Islet of Langerhans (tissue), 1 donor: Measurements from ENCODE around the gene POLD1.
"Not testable (repeated sequence)": the region's sequence is repeated elsewhere in the genome, so short reads cannot be mapped to it uniquely, and the experiment has no call there.

ENCODE experiments used
- FAIRE-seq: peaks from one replicate; lab custom pipeline; 2011; peaks lifted over from hg19 to GRCh38; lab: Jason Lieb, UNC

Gene POLD1

DNA sequence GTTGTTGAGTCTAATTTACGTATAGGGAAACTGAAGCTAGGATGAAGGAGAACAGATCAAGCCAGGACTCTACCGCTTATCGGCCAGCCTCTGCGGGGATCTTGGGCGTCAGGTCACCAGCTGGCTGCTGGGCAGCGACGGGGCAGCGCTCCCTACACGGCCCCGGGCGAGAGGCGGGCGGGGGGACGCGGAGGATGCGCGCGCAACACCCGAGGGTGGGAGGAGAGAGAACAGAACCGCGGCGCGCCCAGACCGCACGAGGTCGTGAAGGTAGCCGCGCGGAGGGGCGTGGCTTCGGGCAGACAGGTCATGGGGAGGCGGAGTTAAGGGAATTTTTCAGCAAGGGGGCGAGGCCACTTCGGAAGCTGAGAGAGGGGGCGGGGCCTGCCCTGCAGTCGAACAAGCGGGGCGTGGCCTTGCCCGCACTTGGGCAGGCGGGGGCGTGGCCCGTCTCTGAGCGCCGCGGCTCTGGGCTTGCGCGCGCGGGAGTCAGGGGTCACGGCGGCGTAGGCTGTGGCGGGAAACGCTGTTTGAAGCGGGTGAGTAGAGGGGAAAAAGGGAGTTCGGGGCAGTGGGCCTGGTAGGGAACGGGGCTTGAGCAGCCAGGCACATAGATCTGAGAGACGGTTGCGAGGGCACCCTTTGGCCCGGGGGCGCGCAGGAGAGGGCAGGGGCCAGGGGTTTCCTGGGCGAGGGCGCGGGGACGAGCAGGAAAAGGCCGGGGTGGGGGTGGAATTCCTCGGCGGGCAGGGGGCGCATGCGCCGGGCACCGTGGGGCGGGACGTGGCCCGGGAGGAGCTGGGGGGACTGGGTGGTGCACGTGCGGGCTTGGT lies at the start of gene POLD1:
Gene POLD1 (plus strand): TSS at position 496 of the 833 bp plus-strand sequence. CDS start 14,505 bp downstream, outside the sequence.
- FAIRE-seq, result no peak

DNA sequence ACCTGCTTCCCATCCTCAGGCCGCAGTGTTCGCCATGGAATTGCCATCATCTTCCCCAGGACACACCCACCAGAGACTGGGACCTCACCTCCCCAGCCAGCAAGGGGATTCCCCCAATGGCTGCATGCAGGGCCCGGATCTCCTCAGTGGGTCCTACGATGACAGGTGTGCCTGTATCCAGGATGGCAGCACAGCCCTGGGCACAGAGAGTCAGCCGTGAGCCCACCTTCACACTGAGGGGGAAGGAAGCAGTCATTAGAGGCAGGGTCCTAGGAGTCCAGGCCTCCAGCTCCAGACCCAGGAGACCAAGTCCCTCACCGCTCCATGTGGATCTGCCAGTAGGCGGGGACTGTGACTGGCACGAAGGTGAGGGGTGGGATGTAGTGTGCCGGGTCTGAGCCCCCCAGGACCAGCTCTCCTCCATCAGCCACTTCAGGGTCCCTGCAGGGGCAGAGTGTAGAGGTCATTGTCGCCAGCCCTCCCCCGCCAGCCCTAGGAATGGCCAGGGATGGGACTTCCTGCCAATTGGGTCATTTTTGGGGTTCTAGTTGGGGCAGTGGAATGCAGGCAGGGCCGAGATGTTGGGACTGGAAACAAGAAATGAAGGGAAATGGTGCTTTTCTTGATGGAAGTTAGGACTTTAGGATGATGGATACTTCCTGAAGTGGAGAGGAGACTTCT lies 49.3 kb upstream of the POLD1 start:
- FAIRE-seq, result no peak

DNA sequence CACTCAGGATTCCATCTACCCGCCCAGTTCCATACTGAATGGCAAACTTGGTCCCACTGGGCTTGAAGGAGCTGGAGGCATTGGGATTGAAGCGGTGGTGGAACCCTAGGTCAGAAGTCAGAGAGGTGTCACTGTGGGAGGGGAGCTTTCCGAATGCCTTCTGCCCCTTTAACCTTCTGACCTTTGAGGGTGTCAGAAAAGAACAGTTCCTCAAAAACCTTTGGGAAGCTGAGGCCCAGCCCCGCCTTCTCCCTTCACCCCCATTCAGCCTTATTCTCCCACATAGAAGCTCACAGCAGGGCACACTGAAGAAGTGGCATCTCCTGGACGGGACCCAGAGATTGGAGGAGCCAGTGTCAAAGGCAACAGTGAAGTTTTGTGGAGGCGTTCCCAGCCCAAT lies 47.1 kb upstream of the POLD1 start:
- FAIRE-seq, result not testable (repeated sequence)

DNA sequence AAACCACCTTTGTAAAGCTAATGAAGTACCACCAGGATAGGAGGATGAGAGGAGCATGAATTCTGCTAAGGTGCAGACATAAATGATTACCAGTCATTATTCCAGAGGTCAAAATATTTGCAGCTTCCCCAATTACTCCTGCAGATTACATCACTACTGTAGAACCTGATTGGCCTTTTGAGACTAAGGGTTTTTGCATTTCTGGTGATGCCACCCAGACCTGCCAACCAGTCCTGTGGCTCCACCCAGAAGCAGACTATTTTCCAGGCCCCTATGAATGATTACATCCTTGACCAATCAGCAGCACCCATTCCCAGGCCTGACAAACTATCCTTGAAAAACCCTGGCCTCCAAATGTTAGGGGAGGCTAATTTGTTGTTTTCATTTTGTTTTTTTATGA lies 43.8 kb upstream of the POLD1 start:
- FAIRE-seq, result no peak

DNA sequence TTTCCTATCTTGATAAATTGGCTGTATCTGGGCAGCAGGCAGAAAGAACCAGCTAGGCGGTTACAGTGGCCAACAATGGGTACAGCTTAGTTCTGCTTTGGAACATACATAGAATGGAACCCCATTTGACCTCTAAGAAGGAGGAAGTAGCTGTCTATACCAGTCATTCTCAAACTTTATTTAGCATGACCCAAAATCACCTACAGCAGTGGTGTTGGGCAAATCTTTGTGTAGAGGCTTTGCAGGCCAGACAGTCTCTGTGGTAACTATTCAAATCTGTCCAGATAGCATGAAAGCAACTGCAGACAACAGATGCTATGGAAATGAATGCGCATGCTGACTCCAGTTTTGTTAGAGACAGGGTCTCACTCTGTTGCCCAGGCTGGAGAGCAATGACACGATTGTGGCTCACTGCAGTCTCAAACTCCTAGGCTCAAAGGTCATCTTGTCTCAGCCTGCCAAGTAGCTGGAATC lies 43.0 kb upstream of the POLD1 start:
- no peak for FAIRE-seq

DNA sequence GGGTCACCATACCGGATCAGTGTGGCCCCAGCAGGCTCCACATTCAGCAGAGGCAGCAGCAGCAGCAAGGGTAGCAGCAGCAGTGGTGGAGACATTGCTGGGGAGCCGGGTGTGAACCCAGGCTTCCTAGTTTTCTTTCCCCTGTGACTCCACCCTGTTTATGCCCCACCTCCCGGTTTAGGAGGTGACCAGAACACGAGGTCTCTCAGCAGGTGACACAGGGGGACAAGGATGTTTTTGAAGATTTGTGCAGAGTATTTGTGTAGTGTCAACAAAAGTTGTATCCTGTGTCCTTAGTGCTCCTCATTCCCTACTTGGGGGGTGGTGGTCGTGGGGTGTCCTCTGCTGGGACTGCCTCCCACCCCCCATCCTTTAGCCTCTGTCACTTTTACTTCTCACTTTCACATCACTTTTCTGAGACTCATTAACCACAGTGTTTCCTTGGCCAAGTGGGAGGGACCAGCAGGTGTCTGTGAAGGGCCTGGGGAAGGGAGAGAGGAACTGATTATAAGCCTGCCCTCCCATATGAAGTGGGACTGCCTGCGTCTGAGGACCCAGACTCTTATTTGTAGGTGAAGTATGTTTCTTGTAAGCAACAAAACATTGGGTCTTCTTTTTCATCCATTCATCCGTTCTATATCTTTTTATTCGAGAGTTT lies 39.4 kb upstream of the POLD1 start:
- FAIRE-seq, result no peak

DNA sequence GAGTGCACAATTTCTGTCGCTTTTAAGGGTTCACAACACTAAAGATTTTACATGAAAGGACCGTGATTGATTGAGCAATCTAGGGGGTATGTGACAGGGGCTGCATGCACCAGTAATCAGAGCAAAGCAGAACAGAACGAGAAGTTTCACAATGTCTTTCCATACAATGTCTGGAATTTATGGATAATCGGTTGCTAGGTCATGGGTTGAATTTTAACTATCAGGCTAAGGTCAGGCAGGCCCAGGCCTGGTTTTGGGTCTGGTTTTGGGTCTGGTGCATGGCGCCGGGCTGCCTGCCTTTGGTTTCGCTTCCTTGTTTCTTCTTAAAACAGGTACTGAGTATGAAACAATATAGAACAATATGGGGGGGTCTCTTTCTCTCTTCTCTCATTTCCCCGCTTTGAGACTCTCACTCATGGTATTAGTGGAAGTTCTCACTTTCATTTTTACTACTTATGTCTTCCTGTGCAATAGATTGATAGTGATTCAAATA lies 37.0 kb upstream of the POLD1 start:
- FAIRE-seq, result not testable (repeated sequence)

DNA sequence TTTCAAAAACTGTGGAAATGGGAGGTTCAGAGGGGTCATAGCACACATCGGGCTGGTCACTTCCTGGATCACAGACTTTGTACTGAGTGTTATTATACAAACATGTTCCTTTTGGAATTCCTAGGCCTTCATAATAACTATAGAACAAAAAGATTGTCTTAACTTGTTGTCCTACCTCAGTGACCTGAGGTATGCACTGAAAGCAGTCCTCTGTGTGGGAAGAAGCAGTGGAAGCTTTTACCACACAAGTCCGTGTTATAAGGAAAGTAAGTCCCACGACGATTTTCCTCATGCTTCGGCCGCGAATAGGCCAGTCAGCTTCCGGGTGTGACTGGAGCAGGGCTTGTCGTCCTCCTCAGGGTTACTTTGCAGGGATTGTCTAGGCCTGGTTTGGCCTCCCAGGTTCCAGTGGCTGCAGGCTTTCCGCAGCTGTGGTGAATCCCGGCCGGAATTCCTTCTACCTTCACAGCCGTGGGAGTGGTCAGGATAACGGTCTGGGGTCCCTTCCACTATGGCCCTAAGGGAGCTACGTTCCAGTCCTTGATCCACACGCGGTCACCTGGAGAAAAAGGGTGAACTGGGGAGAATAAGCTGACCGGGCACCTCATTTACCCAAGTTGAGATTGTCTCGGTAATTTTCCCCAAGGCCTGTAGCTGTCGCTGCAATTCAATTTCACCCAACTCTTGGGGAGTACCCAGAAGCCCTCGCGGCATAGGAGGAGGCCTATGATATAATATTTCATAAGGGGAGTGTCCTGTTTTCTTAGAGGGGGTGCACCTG lies 34.7 kb upstream of the POLD1 start:
- no peak for FAIRE-seq

DNA sequence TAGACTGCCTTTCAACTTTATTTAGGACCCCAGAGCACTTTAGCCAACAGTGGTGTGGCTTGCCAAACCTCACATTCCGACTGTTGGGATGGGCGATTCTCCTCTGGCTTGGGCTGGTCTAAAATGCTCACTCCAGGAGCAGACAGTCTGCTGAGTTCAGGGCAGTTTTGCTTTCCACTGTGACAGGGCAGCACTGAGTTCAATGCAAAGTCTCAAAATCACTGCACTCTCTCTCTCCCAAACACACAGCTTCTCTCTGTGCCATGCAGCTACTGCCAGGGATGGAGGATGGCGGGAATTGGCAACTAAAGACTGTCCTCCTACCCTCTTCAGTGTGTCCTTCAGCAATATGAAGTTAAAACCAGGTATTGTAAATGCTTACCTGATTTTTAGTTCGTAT lies 31.9 kb upstream of the POLD1 start:
- no peak for FAIRE-seq

DNA sequence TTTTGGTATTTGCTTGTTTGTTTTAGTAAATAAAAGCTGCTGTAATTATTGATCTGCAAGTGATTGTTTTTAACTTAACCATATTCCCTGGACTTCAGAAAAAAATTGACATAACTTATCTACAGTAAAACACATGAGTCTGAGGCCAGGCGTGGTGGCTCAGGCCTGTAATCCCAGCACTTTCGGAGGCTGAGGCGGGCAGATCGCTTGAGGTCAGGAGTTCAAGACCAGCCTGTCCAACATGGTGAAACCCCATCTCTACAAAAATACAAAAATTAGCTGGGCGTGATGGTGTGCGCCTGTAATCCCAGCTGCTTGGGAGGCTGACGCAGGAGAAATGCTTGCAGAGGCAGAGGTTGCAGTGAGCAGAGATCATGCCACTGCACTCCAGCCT lies 30.7 kb upstream of the POLD1 start:
- not testable (repeated sequence) for FAIRE-seq

DNA sequence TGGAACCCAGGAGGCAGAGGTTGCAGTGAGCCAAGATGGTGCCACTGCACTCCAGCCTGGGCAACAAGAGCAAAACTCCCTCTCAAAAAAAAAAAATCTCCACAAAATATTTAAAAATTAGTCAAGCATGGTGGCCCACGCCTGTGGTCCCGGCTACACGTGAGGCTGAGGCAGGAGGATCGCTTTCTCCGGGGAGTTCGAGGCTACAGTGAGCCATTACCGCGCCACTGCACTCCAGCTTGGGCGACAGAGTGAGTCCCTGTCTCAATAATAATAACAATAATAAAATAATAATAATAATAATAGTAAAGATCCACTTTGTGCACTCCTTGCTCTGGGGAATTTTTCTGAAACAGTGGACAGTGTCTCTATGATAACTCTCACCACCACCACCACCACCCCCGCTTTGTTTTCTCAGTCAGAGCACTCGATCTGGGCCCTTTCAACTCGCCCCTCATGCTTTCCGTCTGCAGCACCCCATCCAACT lies 27.4 kb upstream of the POLD1 start:
- FAIRE-seq, result no peak

DNA sequence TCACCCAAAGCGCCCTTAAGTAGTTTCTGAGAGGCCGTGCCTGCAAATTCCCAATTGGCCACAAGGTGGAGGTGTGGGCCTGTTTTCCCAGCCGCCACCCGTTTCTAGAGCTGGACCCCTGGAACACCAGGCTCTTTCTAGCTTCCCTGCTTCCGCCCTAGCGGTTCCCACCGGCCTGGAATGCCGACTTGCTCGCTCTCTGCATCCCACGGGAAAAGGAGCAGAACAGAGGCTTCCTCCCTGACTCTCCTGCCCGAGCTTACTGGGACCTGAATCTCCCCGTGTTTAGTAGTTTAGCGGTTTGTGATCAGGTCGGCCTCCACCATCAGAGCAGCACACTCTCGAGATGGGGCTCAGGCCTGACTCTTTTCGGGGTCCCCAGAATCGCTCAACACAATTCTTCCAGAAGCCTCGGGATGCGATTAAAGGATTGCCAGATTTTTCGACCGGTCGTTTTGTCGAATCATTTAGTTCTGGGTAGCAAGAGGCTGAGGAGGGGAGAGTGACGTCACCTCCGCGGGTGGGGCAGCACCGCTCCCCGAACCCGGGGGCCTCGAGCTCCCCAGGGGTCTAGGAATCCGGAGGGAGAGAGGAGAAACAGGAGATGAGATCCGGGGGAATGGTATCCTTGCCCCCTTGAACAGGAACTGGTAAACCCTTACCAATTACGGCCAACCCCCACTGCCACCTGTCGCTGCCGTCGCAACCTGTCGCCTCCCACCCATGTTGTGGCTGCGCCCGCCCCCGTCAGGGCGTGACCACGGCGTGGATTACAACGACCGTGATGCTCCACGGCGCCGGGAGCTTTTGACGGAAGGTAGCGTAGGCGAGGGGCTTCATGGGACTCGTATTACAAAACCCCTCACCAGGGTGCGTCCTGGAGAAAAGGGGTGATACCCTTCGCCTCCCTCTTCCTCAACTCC lies 26.7 kb upstream of the POLD1 start:
- no peak for FAIRE-seq

DNA sequence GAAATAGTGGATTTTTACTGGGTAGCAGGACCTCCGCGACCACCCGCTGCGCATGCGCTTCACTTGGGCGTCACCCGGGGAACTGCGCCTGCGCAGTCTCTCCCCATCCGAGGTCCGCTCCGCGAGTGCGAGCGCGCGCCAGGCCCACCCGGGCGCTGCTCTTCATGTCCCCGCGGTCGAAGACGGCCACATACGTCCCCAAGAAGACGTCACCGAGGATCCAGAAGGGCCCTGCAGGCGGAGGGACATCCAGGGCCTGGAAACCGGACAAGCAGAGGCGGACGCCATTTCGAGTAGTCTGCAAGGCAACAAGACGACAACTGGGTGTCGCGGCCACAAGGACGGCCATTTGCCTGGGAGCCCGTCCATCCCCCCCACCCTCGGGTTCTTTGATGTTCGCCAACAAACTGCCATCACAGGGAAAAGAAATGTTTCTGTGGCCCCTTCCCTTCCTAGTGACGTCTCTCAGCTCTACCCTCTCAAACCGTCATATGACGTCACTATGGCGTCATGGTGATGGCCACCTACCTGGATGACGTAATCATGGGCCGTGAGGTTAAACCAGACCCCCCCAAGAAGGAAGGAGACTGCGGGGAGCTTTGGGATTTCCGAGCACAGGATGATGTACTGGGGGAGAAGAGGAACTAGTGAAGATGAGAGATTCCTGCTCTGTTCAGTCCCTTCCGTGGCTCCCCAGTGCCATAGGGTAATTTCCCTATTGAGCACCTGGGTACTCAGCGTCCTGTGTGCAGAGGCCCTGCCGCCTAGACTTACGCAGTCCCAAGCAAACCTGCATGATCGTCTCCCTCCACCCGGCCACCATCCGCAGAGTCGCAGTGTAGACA lies 25.4 kb upstream of the POLD1 start:
- FAIRE-seq, result no peak

DNA sequence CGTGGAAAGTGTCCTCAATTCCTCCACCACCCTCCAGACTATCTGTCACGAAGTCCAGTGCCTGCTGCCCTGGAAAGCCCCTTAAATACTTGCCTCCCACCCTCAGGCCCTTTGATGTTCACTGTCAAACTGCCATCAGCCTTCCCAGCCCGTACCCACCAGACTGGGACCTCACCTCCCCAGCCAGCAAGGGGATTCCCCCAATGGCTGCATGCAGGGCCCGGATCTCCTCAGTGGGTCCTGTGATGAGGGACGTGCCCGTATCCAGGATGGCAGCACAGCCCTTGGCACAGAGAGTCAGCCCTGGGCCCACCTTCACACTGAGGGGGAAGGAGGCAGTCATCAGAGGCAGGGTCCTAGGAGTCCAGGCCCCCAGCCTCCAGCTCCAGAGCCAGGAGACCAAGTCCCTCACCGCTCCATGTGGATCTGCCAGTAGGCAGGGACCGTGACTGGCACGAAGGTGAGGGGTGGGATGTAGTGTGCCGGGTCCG lies 24.8 kb upstream of the POLD1 start:
- no peak for FAIRE-seq

DNA sequence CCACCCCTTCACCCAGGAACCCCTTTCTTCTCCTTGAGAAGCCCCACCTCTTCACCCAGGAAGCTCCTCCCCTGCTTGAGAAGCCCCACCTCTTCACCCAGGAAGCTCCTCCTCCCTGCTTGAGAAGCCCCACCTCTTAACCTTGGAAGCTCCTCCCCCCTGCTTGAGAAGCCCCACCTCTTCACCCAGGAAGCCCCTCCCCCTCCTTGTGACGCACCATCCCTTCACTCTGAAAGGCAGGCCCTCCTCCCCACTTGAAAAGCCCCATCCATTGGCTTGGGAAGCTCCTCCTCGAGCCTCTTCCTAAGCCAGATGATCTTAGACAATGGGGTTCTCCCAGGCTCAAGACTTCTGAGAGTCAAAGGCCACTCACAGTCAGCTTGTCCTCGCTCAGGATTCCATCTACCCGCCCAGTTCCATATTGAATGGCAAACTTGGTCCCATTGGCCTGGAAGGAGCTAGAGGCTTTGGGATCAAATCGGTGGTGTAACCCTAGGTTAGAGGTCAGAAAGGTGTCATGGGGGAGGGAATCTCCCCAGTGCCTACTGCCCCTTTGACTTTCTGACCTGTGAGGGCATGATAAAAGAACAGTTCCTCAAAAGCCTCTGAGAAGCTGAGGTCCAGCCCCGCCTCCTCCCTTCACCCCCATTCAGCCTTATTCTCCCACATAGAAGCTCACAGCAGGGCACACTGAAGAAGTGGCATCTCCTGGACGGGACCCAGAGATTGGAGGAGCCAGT lies 22.7 kb upstream of the POLD1 start:
- FAIRE-seq, result no peak

DNA sequence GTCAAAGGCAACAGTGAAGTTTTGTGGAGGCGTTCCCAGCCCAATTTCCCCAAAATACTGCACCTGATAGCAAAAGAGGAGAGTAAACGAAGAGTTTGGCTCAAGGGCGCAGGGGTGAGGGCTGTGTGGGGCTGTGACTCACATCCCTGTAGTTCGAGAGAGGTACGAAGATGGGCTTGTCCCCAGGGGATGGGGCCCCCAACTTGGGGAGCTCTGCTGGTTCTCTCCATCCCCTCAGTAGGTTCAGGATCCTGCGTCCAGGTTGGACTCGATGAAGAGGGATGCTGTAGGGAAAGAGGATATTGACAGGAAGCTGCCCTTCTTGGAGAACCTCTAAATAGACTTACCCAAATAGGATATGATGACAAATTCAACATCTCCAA lies 22.1 kb upstream of the POLD1 start:
- no peak for FAIRE-seq

DNA sequence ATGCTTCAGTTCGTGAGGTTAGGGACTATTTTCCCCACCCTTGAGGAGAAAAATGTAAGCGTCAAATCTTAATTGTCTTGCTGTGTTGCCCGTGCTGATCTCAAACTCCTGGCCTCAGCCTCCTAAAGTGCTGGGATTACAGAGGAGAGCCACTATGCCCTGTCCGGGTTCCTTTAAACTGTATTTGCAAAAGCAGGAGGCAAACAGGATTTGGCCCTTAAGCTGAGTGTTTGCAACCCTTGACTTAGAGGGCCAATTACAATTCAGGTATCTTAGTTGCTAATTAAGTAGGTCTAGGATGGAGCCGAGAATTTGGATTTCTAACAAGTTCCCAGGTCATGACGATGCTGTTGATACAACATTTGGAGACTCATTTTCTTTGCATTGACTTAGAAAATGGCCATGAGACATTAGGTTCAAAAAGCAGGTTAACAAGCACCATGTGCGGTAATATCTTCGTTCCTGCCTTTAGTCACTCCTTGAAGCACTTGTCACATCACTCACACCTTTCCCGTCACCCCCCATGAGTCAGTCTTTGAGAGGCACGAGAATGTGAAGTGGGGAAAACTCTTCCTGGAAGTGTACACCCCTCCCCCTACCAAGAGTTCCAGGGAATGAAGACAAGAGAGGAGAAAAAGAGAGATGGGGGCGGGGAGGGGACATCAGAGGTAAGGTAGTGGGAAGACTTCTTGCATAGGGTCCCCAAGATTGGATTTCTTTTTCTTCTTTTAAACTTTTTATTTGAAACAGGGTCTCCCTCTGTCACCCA lies 21.3 kb upstream of the POLD1 start:
- FAIRE-seq, result no peak
